HCT116 (cell line): ENCODE data around the gene MIAT. TPM values are rescaled to one million over a fixed set of nuclear protein-coding genes. Genes with fewer than 3 reads are reported as not detected.

Source experiments
- ATAC-seq: fragments of 200-7000 bp; cut with Tn5 transposase; 2 replicates; pipeline ENCODE4 v1.9.1; 2020; ENCODE audit warnings: mild to moderate bottlenecking, moderate library complexity
- BruUV-seq: library from RNA; stranded (reverse); fragments of 400-500 nt; replicated peaks from 2 replicates; lab custom pipeline; 2021; lab: Mats Ljungman, UMichigan
- CTCF ChIA-PET: fragments of 300-600 bp; sonication (Branson Sonifier 250); formaldehyde crosslinking; loops from one replicate; lab custom pipeline; 2021; ENCODE audit warnings: antibody characterized with exemption; lab: Charles Lee
- POLR2A ChIA-PET: fragments of 300-600, 350-600 bp; sonication (Branson Sonifier 250); formaldehyde crosslinking; loops from one replicate; lab custom pipeline; 2021; ENCODE audit warnings: antibody characterized with exemption; lab: Charles Lee
- RAD21 ChIA-PET, 2 experiments: fragments of 300-600 bp; sonication (Branson Sonifier 250); formaldehyde crosslinking; loops; one replicate each; lab custom pipeline; 2023; ENCODE audit warnings: low total read pairs in 2 of 2; ENCODE audit not compliant: uncharacterized antibody in 2 of 2, unreplicated experiment in 2 of 2, low non-redundant PET in 1 of 2; lab: Charles Lee
- DNase-seq: peaks from one replicate; pipeline ENCODE4 v3.0.0-alpha.2; 2010; ENCODE audit warnings: low read depth, low spot score
- H2AFZ ChIP-seq: fragments of 200-600 bp; shearing (Covaris generic), sonication (generic); 2 replicates; pipeline ENCODE4 v1.6.1; 2017; ENCODE audit warnings: low read depth, mixed run types, mixed read lengths, antibody characterized with exemption, low read length; ENCODE audit not compliant: poor library complexity, severe bottlenecking
- H3K27ac ChIP-seq: 2 replicates; pipeline ENCODE4 v1.5.1; 2012; ENCODE audit warnings: low read depth, low read length
- H3K27me3 ChIP-seq: fragments of 200-600 bp; sonication (generic); 2 replicates; pipeline ENCODE4 v1.6.1; 2016; ENCODE audit warnings: mixed run types, low read length, mixed read lengths; ENCODE audit not compliant: insufficient read depth
- H3K36me3 ChIP-seq, 2 experiments: fragments of 200-500 bp in 1 of 2; fragments of 200-600 bp in 1 of 2; sonication (Bioruptor generic) in 1 of 2; sonication (generic) in 1 of 2; 2 replicates each; pipeline versions ENCODE4 v1.5.1 to v1.6.1; 2014 to 2016; ENCODE audit warnings: low read length in 2 of 2, inconsistent platforms in 1 of 2, mixed read lengths in 1 of 2, mixed run types in 1 of 2; ENCODE audit not compliant: insufficient read depth in 2 of 2, control insufficient read depth in 1 of 2
- H3K4me1 ChIP-seq, 2 experiments: fragments of 200-600 bp in 1 of 2; sonication (generic) in 1 of 2; 2 replicates each; pipeline versions ENCODE4 v1.5.1 to v1.6.1; 2012 to 2017; ENCODE audit warnings: low read length in 2 of 2, inconsistent platforms in 1 of 2, mild to moderate bottlenecking in 1 of 2, mixed read lengths in 1 of 2, mixed run types in 1 of 2, moderate library complexity in 1 of 2; ENCODE audit not compliant: insufficient read depth in 2 of 2, control insufficient read depth in 1 of 2
- H3K4me2 ChIP-seq: fragments of 200-600 bp; sonication (generic); 2 replicates; pipeline ENCODE4 v1.6.1; 2017; ENCODE audit warnings: mixed run types, low read length, mixed read lengths
- H3K4me3 ChIP-seq, 2 experiments: fragments of 200-600 bp in 1 of 2; sonication (generic) in 1 of 2; replicated peaks in 1 of 2; 2 replicates each; pipeline ENCODE4 v1.5.1; 2011 to 2016; ENCODE audit warnings: low read length in 2 of 2, control low read depth in 1 of 2, low read depth in 1 of 2, mild to moderate bottlenecking in 1 of 2, mixed read lengths in 1 of 2, mixed run types in 1 of 2
- H3K79me2 ChIP-seq: fragments of 200-600 bp; sonication (generic); 2 replicates; pipeline ENCODE4 v1.6.1; 2017; ENCODE audit warnings: mild to moderate bottlenecking, mixed run types, low read length, moderate library complexity, mixed read lengths; ENCODE audit not compliant: insufficient read depth
- H3K9ac ChIP-seq: fragments of 200-600 bp; sonication (generic); 2 replicates; pipeline ENCODE4 v1.6.1; 2016; ENCODE audit warnings: low read length, mixed read lengths
- H3K9me2 ChIP-seq: fragments of 200-600 bp; sonication (generic), shearing (Covaris generic); 2 replicates; pipeline ENCODE4 v1.6.1; 2017; ENCODE audit warnings: mixed run types, mild to moderate bottlenecking, moderate library complexity; ENCODE audit not compliant: insufficient read depth
- H3K9me3 ChIP-seq, 2 experiments: fragments of 200-500 bp in 1 of 2; fragments of 200-600 bp in 1 of 2; sonication (Bioruptor generic) in 1 of 2; sonication (generic) in 1 of 2; 2 replicates each; pipeline ENCODE4 v1.6.1; 2014 to 2017; ENCODE audit warnings: low read length in 2 of 2, mixed read lengths in 2 of 2, inconsistent platforms in 1 of 2, low read depth in 1 of 2, mild to moderate bottlenecking in 1 of 2, mixed run types in 1 of 2, moderate library complexity in 1 of 2; ENCODE audit not compliant: control insufficient read depth in 1 of 2, insufficient read depth in 1 of 2
- H4K20me1 ChIP-seq: fragments of 200-600 bp; sonication (generic), shearing (Covaris generic); 2 replicates; pipeline ENCODE4 v1.6.1; 2017; ENCODE audit warnings: mixed run types, mild to moderate bottlenecking, moderate library complexity; ENCODE audit not compliant: insufficient read depth
- CBX3 ChIP-seq: IDR thresholded peaks from 2 replicates; pipeline ENCODE4 v1.6.1; 2012; ENCODE audit warnings: low read depth
- CEBPB ChIP-seq: IDR thresholded peaks from 2 replicates; pipeline ENCODE4 v1.6.1; 2012; ENCODE audit warnings: low read depth
- CTCF ChIP-seq, 3 experiments: fragments of 200-600 bp in 1 of 3; sonication (generic) in 1 of 3; IDR thresholded peaks in 2 of 3; conservative IDR thresholded peaks in 1 of 3; 2 replicates each; pipeline ENCODE4 v1.5.1; 2012 to 2017; ENCODE audit warnings: low read depth in 2 of 3, low read length in 2 of 3, antibody characterized with exemption in 1 of 3, borderline replicate concordance in 1 of 3, control low read depth in 1 of 3, mild to moderate bottlenecking in 1 of 3, mixed read lengths in 1 of 3, mixed run types in 1 of 3, moderate library complexity in 1 of 3; ENCODE audit not compliant: insufficient read depth in 1 of 3
- EGR1 ChIP-seq: IDR thresholded peaks from 2 replicates; pipeline ENCODE4 v1.6.1; 2012; ENCODE audit warnings: low read depth
- EZH2 ChIP-seq: fragments of 200-600 bp; sonication (generic); IDR thresholded peaks from 2 replicates; pipeline ENCODE4 v1.6.1; 2017; ENCODE audit warnings: antibody characterized with exemption, mixed run types
- POLR2A ChIP-seq: IDR thresholded peaks from 2 replicates; pipeline ENCODE4 v1.7.0; 2011; ENCODE audit warnings: borderline replicate concordance; ENCODE audit not compliant: insufficient read depth, insufficient read length; ENCODE audit errors: extremely low read depth
- REST ChIP-seq: IDR thresholded peaks from 2 replicates; pipeline ENCODE4 v1.6.1; 2012; ENCODE audit warnings: low read depth
- TCF7L2 ChIP-seq: IDR thresholded peaks from 2 replicates; pipeline ENCODE4 v1.7.0; 2011; ENCODE audit warnings: borderline replicate concordance, inconsistent platforms; ENCODE audit not compliant: insufficient read depth, insufficient read length; ENCODE audit errors: extremely low read depth
- YY1 ChIP-seq: IDR thresholded peaks from 2 replicates; pipeline ENCODE4 v1.6.1; 2011; ENCODE audit warnings: low read length, low read depth, moderate library complexity, mild to moderate bottlenecking; ENCODE audit not compliant: insufficient replicate concordance; ENCODE audit errors: extremely low read depth
- ZBTB33 ChIP-seq: IDR thresholded peaks from 2 replicates; pipeline ENCODE4 v1.6.1; 2011; ENCODE audit warnings: mild to moderate bottlenecking, low read length, moderate library complexity; ENCODE audit not compliant: insufficient replicate concordance; ENCODE audit errors: extremely low read depth
- intact Hi-C: fragments of 100-400 bp; cut with micrococcal nuclease; formaldehyde crosslinking; loops from 2 replicates; pipeline ENCODE4 v1.10.0; 2022
- total RNA-seq: library from RNA; stranded (reverse); gene quantifications from one replicate; pipeline ENCODE4 v1.2.1, GENCODE V29; 2021; ENCODE audit not compliant: unreplicated experiment
- TF ChIP-seq, protein P1 (sequence below): IDR thresholded peaks from 2 replicates; pipeline ENCODE4 v1.6.1; 2012

The MIAT gene
- total RNA-seq, 1 experiment from 2014 or later: 0.54 TPM

- H3K79me2 ChIP-seq: no peaks in the 10 kb centered on the region
- no peaks in the 10 kb centered on the region for H3K36me3 ChIP-seq
- POLR2A ChIA-PET: no interaction called here
- no peaks in the 10 kb centered on the region for H3K9me3 ChIP-seq
- no peak for TF ChIP-seq YY1
- TF ChIP-seq EZH2: no peak
- TF ChIP-seq CEBPB: no peak
- TF ChIP-seq, protein P1, sequence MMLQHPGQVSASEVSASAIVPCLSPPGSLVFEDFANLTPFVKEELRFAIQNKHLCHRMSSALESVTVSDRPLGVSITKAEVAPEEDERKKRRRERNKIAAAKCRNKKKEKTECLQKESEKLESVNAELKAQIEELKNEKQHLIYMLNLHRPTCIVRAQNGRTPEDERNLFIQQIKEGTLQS: no peak
- TF ChIP-seq ZBTB33: no peak
- no peak for TF ChIP-seq CBX3
- TF ChIP-seq POLR2A: no peak
- no peaks in the 10 kb centered on the region for H3K4me1 ChIP-seq
- H4K20me1 ChIP-seq: no peaks in the 10 kb centered on the region
- DNase-seq (no peak), ATAC-seq (no peak)
- no peak overlapping the region for H3K27ac ChIP-seq
- H3K27me3 ChIP-seq: no peaks in the 10 kb centered on the region
- no peak overlapping the region for H2AFZ ChIP-seq
- CTCF ChIA-PET: no interaction called here
- BruUV-seq: no TSS peak
- intact Hi-C loops: no loop called here
- no peak overlapping the region for H3K9ac ChIP-seq
- no peaks in the 10 kb centered on the region for H3K9me2 ChIP-seq
- H3K4me2 ChIP-seq: no peak overlapping the region
- RAD21 ChIA-PET: no interaction called here
- no peak overlapping the region for H3K4me3 ChIP-seq
Observed at GRCh38 chr22:26711205-26711963, 54.0 kb downstream of the MIAT start.

- no peak for ATAC-seq
- TF ChIP-seq EGR1 (no peak), TCF7L2 (no peak), REST (no peak), CTCF (IDR thresholded peaks at IDR 0.05 in 2 of 3, conservative IDR thresholded peaks at IDR 0.05 in 1 of 3; ENCODE audit: borderline replicate concordance in 1 of 3, insufficient read depth in 1 of 3, low read depth in 2 of 3, low read length in 2 of 3) (no peak), YY1 (no peak), EZH2 (no peak)
Observed at GRCh38 chr22:26712158-26712557, 54.8 kb downstream of the MIAT start.

More at GRCh38 chr22:26712158-26712557, 54.8 kb downstream of the MIAT start:
- Histone ChIP-seq H3K4me2 (no peak overlapping the region), H3K79me2 (no peaks in the 10 kb centered on the region), H3K36me3 (no peaks in the 10 kb centered on the region), H3K27me3 (no peaks in the 10 kb centered on the region), H3K27ac (no peak overlapping the region), H3K9ac (no peak overlapping the region), H3K9me2 (no peaks in the 10 kb centered on the region), H2AFZ (no peak overlapping the region), H3K4me3 (no peak overlapping the region), H3K4me1 (no peaks in the 10 kb centered on the region), H4K20me1 (no peaks in the 10 kb centered on the region), H3K9me3 (no peaks in the 10 kb centered on the region)
- DNase-seq: no peak
- ChIA-PET POLR2A (no interaction called here), CTCF (no interaction called here), RAD21 (no interaction called here)
- BruUV-seq: no TSS peak
- intact Hi-C loops: no loop called here
